Dendritic cell treated with granulocyte-macrophage colony-stimulating factor and Interleukin-4, amounts not matched to agents 40 ng/mL and 50 ng/mL, for 4 days (primary cell): ENCODE results near the gene RANBP17.

Experiments used
- H3K27ac Mint-ChIP-seq: one replicate; pipeline ENCODE4 v1.8.0; 2022; ENCODE audit warnings: mild to moderate bottlenecking, mixed read lengths
- H3K27me3 Mint-ChIP-seq: one replicate; pipeline ENCODE4 v1.8.0; 2022; ENCODE audit warnings: mild to moderate bottlenecking, mixed read lengths
- H3K36me3 Mint-ChIP-seq: one replicate; pipeline ENCODE4 v1.8.0; 2022; ENCODE audit warnings: low read depth, mixed read lengths
- H3K4me1 Mint-ChIP-seq: one replicate; pipeline ENCODE4 v1.8.0; 2022; ENCODE audit warnings: low read depth, mixed read lengths
- H3K4me3 Mint-ChIP-seq: one replicate; pipeline ENCODE4 v1.8.0; 2022; ENCODE audit warnings: mild to moderate bottlenecking, moderate library complexity, mixed read lengths
- H3K9me3 Mint-ChIP-seq: one replicate; pipeline ENCODE4 v1.8.0; 2022; ENCODE audit warnings: mixed read lengths
- intact Hi-C: fragments of 100-400 bp; cut with micrococcal nuclease; formaldehyde crosslinking; loops from one replicate; pipeline ENCODE4 v1.15.0; 2022

The RANBP17 gene

DNA sequence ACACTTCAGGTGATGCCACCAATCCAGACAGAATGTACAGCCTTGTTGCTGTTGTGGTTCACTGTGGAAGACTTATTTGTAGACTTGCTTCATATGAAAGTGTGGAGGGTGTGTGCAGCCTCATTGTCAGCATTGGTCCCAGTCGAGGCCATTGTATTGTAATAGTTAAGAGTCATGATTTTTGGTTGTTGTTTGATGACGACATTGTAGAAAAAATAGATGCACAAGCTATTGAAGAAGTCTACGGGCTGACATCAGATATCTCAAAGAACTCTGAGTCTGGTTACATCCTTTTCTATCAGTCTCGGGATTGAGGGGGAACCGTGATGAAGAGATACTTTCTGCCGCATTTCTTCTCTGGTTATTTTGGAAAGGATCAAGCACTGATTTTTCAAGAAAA is 390.9 kb downstream of the RANBP17 start:
- Mint-ChIP-seq H3K4me1 (no peaks in the 10 kb centered on the region), H3K27me3 (no peaks in the 10 kb centered on the region), H3K27ac (no peak overlapping the region), H3K36me3 (no peaks in the 10 kb centered on the region), H3K4me3 (no peak overlapping the region), H3K9me3 (peaks cover 33% of the 10 kb centered on the region)
- intact Hi-C loops: no loop called here

- Mint-ChIP-seq H3K4me3 (no peak overlapping the region), H3K27me3 (no peaks in the 10 kb centered on the region), H3K4me1 (no peaks in the 10 kb centered on the region), H3K36me3 (no peaks in the 10 kb centered on the region), H3K27ac (no peak overlapping the region), H3K9me3 (no peaks in the 10 kb centered on the region)
- intact Hi-C loops: no loop called here
These were observed 397.1 kb downstream of the RANBP17 start for GRCh38 chr5:171258737-171259415.

- no peaks in the 10 kb centered on the region for H3K27me3 Mint-ChIP-seq
- intact Hi-C loops: no loop called here
- H3K4me1 Mint-ChIP-seq: no peaks in the 10 kb centered on the region
- H3K4me3 Mint-ChIP-seq: no peak overlapping the region
- H3K9me3 Mint-ChIP-seq: no peaks in the 10 kb centered on the region
- no peaks in the 10 kb centered on the region for H3K36me3 Mint-ChIP-seq
- H3K27ac Mint-ChIP-seq: no peak overlapping the region
These were observed 399.5 kb downstream of the RANBP17 start for GRCh38 chr5:171261361-171261760.

DNA sequence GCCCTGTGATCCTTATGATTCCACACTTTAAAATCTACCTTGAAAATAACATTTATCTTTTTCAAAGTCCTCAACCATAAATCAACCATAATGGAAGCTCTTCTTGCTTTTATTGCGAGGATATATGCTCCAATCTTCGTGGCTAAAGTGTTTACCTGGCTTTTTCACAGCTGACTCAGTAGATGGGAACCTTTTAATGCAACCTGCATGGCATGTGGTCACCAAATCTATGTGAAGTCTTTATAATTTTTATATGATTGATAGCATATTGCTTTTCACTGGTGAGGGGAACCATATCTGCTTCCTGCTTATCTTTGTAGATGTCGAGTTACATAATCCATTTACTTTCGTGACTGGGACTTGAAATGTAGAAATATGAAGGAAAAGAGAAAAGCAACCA is 400.1 kb downstream of the RANBP17 start:
- H3K4me3 Mint-ChIP-seq: no peak overlapping the region
- H3K36me3 Mint-ChIP-seq: no peaks in the 10 kb centered on the region
- no peaks in the 10 kb centered on the region for H3K9me3 Mint-ChIP-seq
- no peaks in the 10 kb centered on the region for H3K27me3 Mint-ChIP-seq
- no peak overlapping the region for H3K27ac Mint-ChIP-seq
- no peaks in the 10 kb centered on the region for H3K4me1 Mint-ChIP-seq
- intact Hi-C loops: no loop called here

DNA sequence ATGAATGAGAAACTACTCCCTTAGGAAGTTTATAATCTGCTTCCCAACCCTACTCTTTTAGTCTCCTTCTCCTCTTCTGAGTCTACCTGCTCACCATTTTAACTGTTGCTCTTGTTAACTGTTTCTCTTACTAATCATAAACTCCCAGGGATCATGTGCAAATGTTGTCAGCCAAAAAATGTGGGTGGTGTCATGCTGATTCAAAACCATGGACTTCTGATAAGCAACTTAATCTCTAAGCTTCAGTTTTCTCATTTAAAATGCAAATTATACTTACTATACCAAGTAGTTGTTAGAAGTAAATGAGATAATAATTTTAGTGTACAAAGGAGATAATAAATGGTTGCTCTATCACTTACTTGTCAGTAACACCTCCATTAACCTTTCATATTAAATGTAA is 401.4 kb downstream of the RANBP17 start:
- H3K4me1 Mint-ChIP-seq: no peaks in the 10 kb centered on the region
- no peaks in the 10 kb centered on the region for H3K27me3 Mint-ChIP-seq
- intact Hi-C loops: no loop called here
- H3K27ac Mint-ChIP-seq: no peak overlapping the region
- no peaks in the 10 kb centered on the region for H3K9me3 Mint-ChIP-seq
- no peaks in the 10 kb centered on the region for H3K36me3 Mint-ChIP-seq
- no peak overlapping the region for H3K4me3 Mint-ChIP-seq

DNA sequence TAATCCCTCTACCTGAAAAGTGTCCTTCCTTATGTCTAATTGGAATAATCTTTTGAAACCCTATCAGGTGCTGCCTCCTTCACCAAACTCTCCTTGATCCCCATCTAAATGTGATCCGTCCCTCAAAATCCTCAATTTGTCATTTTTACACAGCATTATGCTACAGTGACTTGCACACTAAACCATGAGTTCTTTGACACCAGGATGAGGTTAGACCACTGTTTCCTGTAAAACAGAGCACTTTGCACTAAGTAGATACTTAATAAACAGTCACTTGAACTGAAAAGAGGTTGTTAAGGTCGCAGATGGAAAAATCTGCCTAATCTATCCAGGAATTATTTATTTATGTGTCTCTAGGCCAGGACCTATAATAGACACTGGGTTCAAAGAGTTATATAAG is 403.0 kb downstream of the RANBP17 start:
- intact Hi-C loops: no loop called here
- no peaks in the 10 kb centered on the region for H3K27me3 Mint-ChIP-seq
- no peaks in the 10 kb centered on the region for H3K36me3 Mint-ChIP-seq
- no peak overlapping the region for H3K4me3 Mint-ChIP-seq
- H3K27ac Mint-ChIP-seq: no peak overlapping the region
- no peaks in the 10 kb centered on the region for H3K9me3 Mint-ChIP-seq
- H3K4me1 Mint-ChIP-seq: no peaks in the 10 kb centered on the region

DNA sequence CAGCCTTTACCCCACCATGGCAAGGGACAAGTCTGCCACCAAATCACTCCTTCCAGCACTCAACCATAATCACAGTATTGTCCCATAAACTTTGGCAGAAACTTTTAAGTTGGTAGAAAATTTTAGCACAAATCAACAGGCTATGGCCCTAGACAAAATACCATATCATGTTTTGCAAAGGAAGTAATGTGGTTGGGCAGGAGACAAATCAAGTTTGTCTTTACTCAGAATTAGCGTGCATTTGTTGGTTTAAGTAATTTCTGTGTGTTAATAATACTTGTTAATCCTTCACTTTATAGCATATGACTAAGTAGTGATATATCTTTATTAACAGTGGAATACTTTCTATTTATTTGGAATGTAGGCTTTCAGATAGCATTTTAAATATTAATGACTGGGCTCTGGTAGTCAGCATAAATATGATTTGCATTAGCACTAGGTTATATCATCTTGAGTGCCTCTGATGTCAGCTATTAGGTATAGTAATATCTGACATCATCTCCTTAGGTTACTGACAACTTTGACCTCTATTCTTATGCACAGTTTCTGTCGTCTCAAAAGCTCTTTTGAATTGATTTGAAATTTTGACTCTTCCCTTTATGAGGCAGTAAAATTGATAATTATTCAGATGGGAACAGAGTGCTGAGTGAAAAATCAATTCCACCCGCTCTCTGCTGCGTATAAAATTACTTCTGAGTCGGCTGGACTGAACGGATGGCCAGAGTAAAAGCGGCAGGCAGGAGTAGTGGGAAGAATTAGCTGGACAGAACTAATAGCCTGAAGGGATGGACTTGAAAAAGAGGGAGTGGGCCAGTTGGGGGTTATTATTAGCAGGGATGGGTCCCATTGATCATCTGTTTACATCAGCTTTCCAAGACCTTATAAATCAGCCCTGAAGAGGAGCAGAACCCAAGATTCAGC is 407.1 kb downstream of the RANBP17 start:
- H3K4me3 Mint-ChIP-seq: no peak overlapping the region
- no peaks in the 10 kb centered on the region for H3K36me3 Mint-ChIP-seq
- H3K27ac Mint-ChIP-seq: no peak overlapping the region
- H3K27me3 Mint-ChIP-seq: no peaks in the 10 kb centered on the region
- H3K9me3 Mint-ChIP-seq: no peaks in the 10 kb centered on the region
- intact Hi-C loops: no loop called here
- no peaks in the 10 kb centered on the region for H3K4me1 Mint-ChIP-seq

DNA sequence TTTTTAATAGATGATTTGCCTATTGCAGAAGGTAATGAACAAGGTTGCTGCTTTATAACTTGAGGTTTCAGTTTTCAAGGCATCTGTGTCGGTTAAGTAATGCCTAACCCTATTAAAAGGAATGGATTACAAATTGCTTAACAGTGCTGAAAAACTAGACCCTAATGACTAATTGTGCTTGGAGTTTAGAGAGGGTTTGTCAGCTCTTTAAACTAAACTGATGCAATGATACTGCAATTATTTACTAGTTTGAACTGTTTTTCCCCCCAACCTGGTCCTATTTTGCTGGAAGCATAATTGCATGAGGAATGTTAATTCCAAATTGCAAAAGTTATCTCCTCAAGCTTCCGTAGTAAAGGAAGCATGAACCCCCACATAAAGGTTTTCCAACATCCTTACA is 407.9 kb downstream of the RANBP17 start:
- no peaks in the 10 kb centered on the region for H3K27me3 Mint-ChIP-seq
- H3K4me3 Mint-ChIP-seq: no peak overlapping the region
- no peaks in the 10 kb centered on the region for H3K36me3 Mint-ChIP-seq
- no peaks in the 10 kb centered on the region for H3K4me1 Mint-ChIP-seq
- H3K9me3 Mint-ChIP-seq: no peaks in the 10 kb centered on the region
- no peak overlapping the region for H3K27ac Mint-ChIP-seq
- intact Hi-C loops: no loop called here

DNA sequence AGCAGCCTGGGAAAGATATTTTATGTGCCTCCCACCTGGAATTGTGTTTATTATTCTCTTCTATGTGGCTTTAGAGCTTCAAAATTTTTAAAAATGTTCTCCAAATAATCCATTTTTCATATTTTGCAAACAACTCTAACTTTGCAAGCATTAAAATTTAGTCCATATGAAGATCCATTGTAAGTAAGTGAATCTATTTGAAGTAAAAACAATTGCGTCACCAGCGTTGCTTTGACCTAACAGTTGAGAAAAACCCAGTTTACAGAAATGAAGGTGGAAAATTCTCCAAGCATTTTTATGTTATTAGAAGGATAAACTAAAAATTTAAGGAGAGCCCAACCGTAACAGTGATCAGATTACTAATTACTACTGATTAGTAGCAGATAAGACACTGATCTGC is 408.3 kb downstream of the RANBP17 start:
- H3K4me3 Mint-ChIP-seq: no peak overlapping the region
- no peaks in the 10 kb centered on the region for H3K27me3 Mint-ChIP-seq
- no peaks in the 10 kb centered on the region for H3K36me3 Mint-ChIP-seq
- H3K4me1 Mint-ChIP-seq: no peaks in the 10 kb centered on the region
- intact Hi-C loops: no loop called here
- H3K27ac Mint-ChIP-seq: no peak overlapping the region
- no peaks in the 10 kb centered on the region for H3K9me3 Mint-ChIP-seq

- intact Hi-C loops: no loop called here
- Mint-ChIP-seq H3K27ac (no peak overlapping the region), H3K27me3 (no peaks in the 10 kb centered on the region), H3K4me3 (no peak overlapping the region), H3K4me1 (no peaks in the 10 kb centered on the region), H3K9me3 (no peaks in the 10 kb centered on the region), H3K36me3 (no peaks in the 10 kb centered on the region)
These were observed 410.0 kb downstream of the RANBP17 start for GRCh38 chr5:171271798-171272197.

DNA sequence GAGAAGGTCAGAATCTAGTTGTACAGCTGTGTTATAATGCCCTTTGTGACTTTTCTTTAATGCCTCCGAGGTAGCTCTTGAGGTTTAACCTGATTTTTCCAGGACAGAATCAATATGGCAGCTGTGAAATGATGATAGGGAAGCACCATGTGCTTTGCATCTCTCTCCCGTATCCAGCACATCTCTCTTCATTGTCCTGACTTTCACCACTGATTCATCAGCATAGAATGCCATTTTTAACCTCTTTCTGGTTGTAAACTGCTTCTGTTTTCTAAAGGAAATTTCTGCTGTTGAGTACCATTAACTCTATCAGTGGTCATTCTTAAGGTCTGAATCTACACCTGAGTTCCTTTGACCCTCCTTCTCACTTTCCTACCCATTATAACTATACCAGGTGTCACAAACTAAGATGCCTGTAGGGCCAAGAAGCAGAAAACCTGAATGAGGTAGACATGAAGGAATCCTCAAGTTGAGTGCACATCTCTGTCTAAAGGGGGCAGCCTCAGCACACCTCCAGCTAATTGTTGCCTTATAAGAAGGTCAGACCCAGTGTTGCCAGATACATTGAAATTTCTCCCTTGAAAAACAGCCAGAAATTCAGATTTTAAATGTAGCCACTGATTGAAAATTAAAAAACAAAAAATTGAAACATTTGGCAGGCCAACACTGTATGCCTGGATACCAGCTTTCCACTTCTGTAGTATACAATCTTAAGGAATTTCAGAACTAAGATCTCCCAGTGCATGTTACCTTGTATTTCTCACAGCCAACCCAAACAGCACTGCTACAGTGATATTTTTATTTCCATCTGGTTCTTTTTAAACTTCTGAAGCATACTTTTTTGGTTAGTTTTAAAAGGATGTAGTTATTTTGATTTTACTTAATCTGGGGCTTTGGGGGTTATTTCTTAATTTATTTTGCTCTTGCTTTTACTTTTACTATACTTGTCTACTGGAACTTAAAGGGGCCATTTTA is 411.5 kb downstream of the RANBP17 start:
- H3K4me1 Mint-ChIP-seq: no peaks in the 10 kb centered on the region
- no peaks in the 10 kb centered on the region for H3K27me3 Mint-ChIP-seq
- H3K9me3 Mint-ChIP-seq: no peaks in the 10 kb centered on the region
- H3K4me3 Mint-ChIP-seq: no peak overlapping the region
- intact Hi-C loops: loop anchor here (1.0 kb wide), 2 partner anchors 64 to 69 kb away; no protein-coding TSS in a partner anchor
- H3K36me3 Mint-ChIP-seq: no peaks in the 10 kb centered on the region
- no peak overlapping the region for H3K27ac Mint-ChIP-seq

- no peaks in the 10 kb centered on the region for H3K27me3 Mint-ChIP-seq
- intact Hi-C loops: no loop called here
- H3K4me1 Mint-ChIP-seq: no peaks in the 10 kb centered on the region
- no peaks in the 10 kb centered on the region for H3K9me3 Mint-ChIP-seq
- H3K36me3 Mint-ChIP-seq: no peaks in the 10 kb centered on the region
- H3K4me3 Mint-ChIP-seq: no peak overlapping the region
- no peak overlapping the region for H3K27ac Mint-ChIP-seq
These were observed 414.2 kb downstream of the RANBP17 start for GRCh38 chr5:171275841-171276544.

- no peaks in the 10 kb centered on the region for H3K36me3 Mint-ChIP-seq
- no peaks in the 10 kb centered on the region for H3K9me3 Mint-ChIP-seq
- no peak overlapping the region for H3K27ac Mint-ChIP-seq
- no peak overlapping the region for H3K4me3 Mint-ChIP-seq
- H3K27me3 Mint-ChIP-seq: no peaks in the 10 kb centered on the region
- intact Hi-C loops: no loop called here
- no peaks in the 10 kb centered on the region for H3K4me1 Mint-ChIP-seq
These were observed 421.9 kb downstream of the RANBP17 start for GRCh38 chr5:171283753-171284152.
